HepG2 (cell line): ENCODE measurements around the gene TMEM95. TPM values are rescaled to one million over a fixed set of nuclear protein-coding genes. Genes with fewer than 3 reads are reported as not detected.
A peak's percentile ranks its signal among the peaks of the same experiment; 100 is the strongest.

Source experiments
- ATAC-seq: fragments of 200-7000 bp; cut with Tn5 transposase; 3 replicates; pipeline ENCODE4 v1.9.1; 2020; ENCODE audit warnings: mild to moderate bottlenecking, moderate library complexity
- BruUV-seq: library from RNA; stranded (reverse); fragments of 400-500 nt; replicated peaks from 2 replicates; lab custom pipeline; 2021; lab: Mats Ljungman, UMichigan
- CTCF ChIA-PET: fragments of 300-600 bp; formaldehyde crosslinking; extraction: SDS; loops from one replicate; lab custom pipeline; 2021; ENCODE audit warnings: low total read pairs, inconsistent platforms, low intra/inter-chr PET ratio; lab: Yijun Ruan, JAX
- POLR2A ChIA-PET: fragments of 350-600 bp; sonication (Branson Sonifier 250); formaldehyde crosslinking; loops from one replicate; lab custom pipeline; 2020; ENCODE audit warnings: antibody characterized with exemption, inconsistent platforms; lab: Yijun Ruan, JAX
- DNase-seq: peaks from one replicate; pipeline ENCODE4 v3.0.0-alpha.2; 2015; ENCODE audit warnings: low spot score
- FAIRE-seq: peaks from 3 replicates; lab custom pipeline; 2011; peaks lifted over from hg19 to GRCh38; lab: Jason Lieb, UNC
- H2AFZ ChIP-seq: one replicate; pipeline ENCODE4 v1.6.1; 2011; ENCODE audit warnings: low read length, inconsistent platforms
- H3K27ac ChIP-seq: fragments of 300-600 bp; 3 replicates; pipeline ENCODE4 v1.8.0; 2011; ENCODE audit warnings: mixed run types, mild to moderate bottlenecking, mixed read lengths, low read length, inconsistent platforms; ENCODE audit not compliant: insufficient read depth; ENCODE audit errors: extremely low read length
- H3K27me3 ChIP-seq, 2 experiments: fragments of 200-600 bp in 1 of 2; 2 replicates in 1 of 2; 3 replicates in 1 of 2; pipeline versions ENCODE4 v1.6.0 to v1.8.0; 2011; ENCODE audit warnings: low read length in 2 of 2, mild to moderate bottlenecking in 2 of 2, moderate library complexity in 2 of 2, inconsistent platforms in 1 of 2; ENCODE audit not compliant: insufficient read depth in 2 of 2, control insufficient read depth in 1 of 2
- H3K36me3 ChIP-seq, 2 experiments: fragments of 200-600 bp in 1 of 2; replicated peaks in 1 of 2; 2 replicates in 1 of 2; 3 replicates in 1 of 2; pipeline versions ENCODE4 v1.5.1 to v1.8.0; 2011; ENCODE audit warnings: low read length in 2 of 2, inconsistent platforms in 1 of 2; ENCODE audit not compliant: insufficient read depth in 2 of 2, control insufficient read depth in 1 of 2
- H3K4me1 ChIP-seq: 2 replicates; pipeline ENCODE4 v1.5.1; 2012; ENCODE audit warnings: low read length, inconsistent platforms; ENCODE audit not compliant: insufficient read depth
- H3K4me2 ChIP-seq: 2 replicates; pipeline ENCODE4 v1.6.0; 2011; ENCODE audit warnings: low read depth, low read length, inconsistent platforms
- H3K4me3 ChIP-seq, 3 experiments: fragments of 200-600 bp in 1 of 3; sonication (generic), shearing (Covaris generic) in 1 of 3; replicated peaks in 1 of 3; 2 replicates each; pipeline ENCODE4 v1.5.1; 2011 to 2016; ENCODE audit warnings: low read length in 3 of 3, inconsistent platforms in 2 of 3, low read depth in 2 of 3, mild to moderate bottlenecking in 2 of 3, control low read depth in 1 of 3, mixed read lengths in 1 of 3; ENCODE audit not compliant: insufficient read depth in 1 of 3
- H3K79me2 ChIP-seq: one replicate; pipeline ENCODE4 v1.6.1; 2011; ENCODE audit warnings: low read length, inconsistent platforms; ENCODE audit not compliant: insufficient read depth
- H3K9ac ChIP-seq: 2 replicates; pipeline ENCODE4 v1.6.0; 2011; ENCODE audit warnings: mild to moderate bottlenecking, low read depth, low read length, inconsistent platforms; ENCODE audit not compliant: insufficient read depth
- H3K9me3 ChIP-seq: 2 replicates; pipeline ENCODE4 v1.5.1; 2012; ENCODE audit warnings: mild to moderate bottlenecking, low read length
- H4K20me1 ChIP-seq: 2 replicates; pipeline ENCODE4 v1.6.0; 2011; ENCODE audit warnings: inconsistent platforms, mild to moderate bottlenecking, low read length, moderate library complexity; ENCODE audit not compliant: insufficient read depth
- AKAP8 ChIP-seq: sonication (generic); formaldehyde crosslinking; IDR thresholded peaks from 2 replicates; pipeline ENCODE4 v1.5.1; 2020; ENCODE audit warnings: mild to moderate bottlenecking, missing genetic modification reagents
- ASH2L ChIP-seq: fragments of 300-600, 200-600 bp; sonication (generic); IDR thresholded peaks from 2 replicates; pipeline ENCODE4 v1.7.0; 2017; ENCODE audit warnings: low read depth, mild to moderate bottlenecking, moderate library complexity, mixed read lengths, low read length; ENCODE audit not compliant: insufficient read length
- DRAP1 ChIP-seq: IDR thresholded peaks from 2 replicates; pipeline ENCODE4 v1.6.1; 2016; ENCODE audit warnings: missing genetic modification reagents, missing compliant biosample characterization
- EEA1 ChIP-seq: sonication (generic); formaldehyde crosslinking; IDR thresholded peaks from 2 replicates; pipeline ENCODE4 v1.5.1; 2020; ENCODE audit warnings: mild to moderate bottlenecking, missing genetic modification reagents, borderline replicate concordance
- ERF ChIP-seq: IDR thresholded peaks from 2 replicates; pipeline ENCODE4 v1.6.1; 2018; ENCODE audit warnings: missing biosample characterization, missing genetic modification reagents
- FOSL1 ChIP-seq: sonication (generic); formaldehyde crosslinking; IDR thresholded peaks from 2 replicates; pipeline ENCODE4 v1.9.0; 2021; ENCODE audit warnings: missing genetic modification reagents, borderline replicate concordance
- HMGXB4 ChIP-seq, 2 experiments: sonication (generic) in 1 of 2; formaldehyde crosslinking in 1 of 2; IDR thresholded peaks; 2 replicates each; pipeline versions ENCODE4 v1.4.0 to v1.6.1; 2018 to 2020; ENCODE audit warnings: missing genetic modification reagents in 2 of 2, borderline replicate concordance in 1 of 2, low read depth in 1 of 2, mild to moderate bottlenecking in 1 of 2, missing biosample characterization in 1 of 2
- KDM5A ChIP-seq: fragments of 200-600 bp; sonication (generic); IDR thresholded peaks from 2 replicates; pipeline ENCODE4 v1.7.0; 2018; ENCODE audit warnings: antibody characterized with exemption, mild to moderate bottlenecking, low read length, borderline replicate concordance
- PATZ1 ChIP-seq: sonication (generic); formaldehyde crosslinking; IDR thresholded peaks from 2 replicates; pipeline ENCODE4 v1.4.0; 2020; ENCODE audit warnings: missing genetic modification reagents
- POLR2AphosphoS5 ChIP-seq: IDR thresholded peaks from 2 replicates; pipeline ENCODE4 v1.6.1; 2012; ENCODE audit warnings: low read depth, low read length
- SAP130 ChIP-seq: IDR thresholded peaks from 2 replicates; pipeline ENCODE4 v1.6.1; 2016; ENCODE audit warnings: low read depth
- THAP11 ChIP-seq: IDR thresholded peaks from 2 replicates; pipeline ENCODE4 v1.6.1; 2016; ENCODE audit warnings: missing biosample characterization, missing genetic modification reagents
- XRCC5 ChIP-seq: fragments of 200-400 bp; formaldehyde crosslinking; optimal IDR thresholded peaks from 2 replicates; pipeline ENCODE3; 2017; ENCODE audit warnings: mild to moderate bottlenecking, low read length
- ZEB1 ChIP-seq: IDR thresholded peaks from 2 replicates; pipeline ENCODE4 v1.6.1; 2012; ENCODE audit warnings: mild to moderate bottlenecking, low read depth, inconsistent platforms; ENCODE audit not compliant: insufficient replicate concordance
- ZFP37 ChIP-seq: sonication (generic); formaldehyde crosslinking; IDR thresholded peaks from 2 replicates; pipeline ENCODE4 v1.4.0; 2020; ENCODE audit warnings: missing genetic modification reagents, borderline replicate concordance
- ZFX ChIP-seq: sonication (generic); formaldehyde crosslinking; IDR thresholded peaks from 2 replicates; pipeline ENCODE4 v1.4.0; 2020; ENCODE audit warnings: mild to moderate bottlenecking, low read depth, missing genetic modification reagents, moderate library complexity
- ZFY ChIP-seq: sonication (generic); formaldehyde crosslinking; IDR thresholded peaks from 2 replicates; pipeline ENCODE4 v1.4.0; 2020; ENCODE audit warnings: missing genetic modification reagents
- ZMAT3 ChIP-seq: sonication (generic); formaldehyde crosslinking; conservative IDR thresholded peaks from 2 replicates; pipeline ENCODE4 v1.7.0; 2021; ENCODE audit warnings: missing genetic modification reagents
- ZNF501 ChIP-seq: sonication (generic); formaldehyde crosslinking; IDR thresholded peaks from 2 replicates; pipeline ENCODE4 v1.5.1; 2020; ENCODE audit warnings: mild to moderate bottlenecking, moderate library complexity, missing genetic modification reagents
- ZNF746 ChIP-seq: sonication (generic); formaldehyde crosslinking; IDR thresholded peaks from 2 replicates; pipeline ENCODE4 v1.8.0; 2022; ENCODE audit warnings: mild to moderate bottlenecking, missing genetic modification reagents
- WGBS: methylation state at CpG from one replicate; pipeline ENCODE4 v1.1.6; 2017; ENCODE audit warnings: low lambda C conversion rate; 5-methylcytosine and 5-hydroxymethylcytosine counted together
- in situ Hi-C: cut with HindIII; loops from 2 replicates; pipeline ENCODE4 v1.10.0; 2017; ENCODE audit warnings: low pct_unique_long_range_greater_than_20kb; ENCODE audit not compliant: extremely low pct_ligation_motif_present
- intact Hi-C: fragments of 100-400 bp; cut with micrococcal nuclease; formaldehyde crosslinking; loops from one replicate; pipeline ENCODE4 v1.10.0; 2022; ENCODE audit not compliant: unreplicated experiment
- polyA plus RNA-seq, 8 experiments: library from polyadenylated mRNA; depleted of rRNA in 3 of 8; stranded (reverse) in 7 of 8; unstranded in 1 of 8; fragments of >200 nt; fragmentation: Illumina TruSeq in 4 of 8; extraction: Trizol in 4 of 8; gene quantifications; 2 replicates each; pipeline versions ENCODE4 v1.2.1 to v1.2.3, GENCODE V29; 2011 to 2016; ENCODE audit warnings: low read depth in 4 of 8, missing spikeins in 1 of 8, mixed read lengths in 1 of 8; ENCODE audit not compliant: insufficient read depth in 1 of 8
- total RNA-seq, 5 experiments: library from RNA; depleted of rRNA; stranded (reverse); fragments of >200 nt; fragmentation: Illumina TruSeq; extraction: Trizol; gene quantifications; 2 replicates each; pipeline ENCODE4 v1.2.3, GENCODE V29; 2016; ENCODE audit warnings: low read depth in 1 of 5

Gene TMEM95
- total and polyA plus RNA-seq, 2 of the 13 experiments (the other 11 are each of a cell fraction or from before 2014, with no cell fraction given), result not detected

GRCh38 chr17:7308625-7309433, 46.1 kb upstream of the TMEM95 start:
- CTCF ChIA-PET, result no interaction called here
- TF ChIP-seq ZFX (CRISPR knock-in tag) (peak; percentile 65), KDM5A (peak; percentile 65; the same call in 1 of the 2 replicates), ERF (CRISPR knock-in tag) (0 out of 2 replicates have a peak, but pooled peaks have one; percentile 27), ZNF746 (CRISPR knock-in tag) (0 out of 2 replicates have a peak, but pooled peaks have one; percentile 12), POLR2AphosphoS5 (peak; percentile 72), ZMAT3 (no peak), ZNF501 (no peak), ZEB1 (peak; percentile 2), SAP130 (CRISPR knock-in tag) (peak; percentile 52; the same call in 1 of the 2 replicates), THAP11 (peak; percentile 19; the same call in 1 of the 2 replicates), ZFP37 (CRISPR knock-in tag) (no peak), XRCC5 (peak; percentile 11), AKAP8 (peak; percentile 6; the same call in 1 of the 2 replicates), ASH2L (peak; percentile 29), EEA1 (CRISPR knock-in tag) (no peak), PATZ1 (CRISPR knock-in tag) (peak; percentile 69), FOSL1 (CRISPR knock-in tag) (no peak), ZFY (CRISPR knock-in tag) (peak; percentile 37; the same call in 1 of the 2 replicates), HMGXB4 (CRISPR knock-in tag; IDR thresholded peaks at IDR 0.05; ENCODE audit: borderline replicate concordance in 1 of 2, low read depth in 1 of 2) (peak in 1 of 2 experiments; percentile 40; a peak in 1 of 4 replicates), DRAP1 (0 out of 2 replicates have a peak, but pooled peaks have one; percentile 10)

More at GRCh38 chr17:7308625-7309433, 46.1 kb upstream of the TMEM95 start:
- in situ Hi-C loops, result no loop called here
- no peaks in the 10 kb centered on the region for H3K9me3 ChIP-seq
- POLR2A ChIA-PET, result interaction anchor here (0.7 to 3.0 kb wide), 5 partner anchors 21 to 95 kb away, joined by 3 to 17 read pairs (median 3); partner anchors contain the start of genes ACADVL, DLG4, NEURL4 and SLC2A4
- H3K4me1 ChIP-seq, result peaks cover 55% of the 10 kb centered on the region
- peak overlapping the region; percentile 96 for H3K27ac ChIP-seq
- no peaks in the 10 kb centered on the region for H3K27me3 ChIP-seq
- peak; percentile 79 for DNase-seq
- intact Hi-C loops, result no loop called here
- H3K36me3 ChIP-seq, result peaks cover 21 to 43% of the 10 kb centered on the region in 2 experiments
- TSS peak; percentile 85 for BruUV-seq
- H4K20me1 ChIP-seq, result peaks cover 48% of the 10 kb centered on the region
- H2AFZ ChIP-seq, result no peak overlapping the region
- H3K9ac ChIP-seq, result peak overlapping the region; percentile 94
- H3K4me3 ChIP-seq, result peak overlapping the region; percentile 64 to 84 (median 77)
- peak; percentile 40 for ATAC-seq
- H3K4me2 ChIP-seq, result peak overlapping the region; percentile 90
- peaks cover 43% of the 10 kb centered on the region for H3K79me2 ChIP-seq
- WGBS, result 0% methylated on average over 9 of the region's 14 CpGs
- peak; percentile 80 for FAIRE-seq
